ENCODE measurements around the gene PTPRA. TPM values are rescaled to one million over a fixed set of nuclear protein-coding genes. Genes with fewer than 3 reads are reported as not detected.
"Not testable (repeated sequence)": the region's sequence is repeated elsewhere in the genome, so short reads cannot be mapped to it uniquely, and the experiment has no call there.

The PTPRA gene
- total RNA-seq, 1 donor from 2014 or later, result 23.5 TPM

DNA sequence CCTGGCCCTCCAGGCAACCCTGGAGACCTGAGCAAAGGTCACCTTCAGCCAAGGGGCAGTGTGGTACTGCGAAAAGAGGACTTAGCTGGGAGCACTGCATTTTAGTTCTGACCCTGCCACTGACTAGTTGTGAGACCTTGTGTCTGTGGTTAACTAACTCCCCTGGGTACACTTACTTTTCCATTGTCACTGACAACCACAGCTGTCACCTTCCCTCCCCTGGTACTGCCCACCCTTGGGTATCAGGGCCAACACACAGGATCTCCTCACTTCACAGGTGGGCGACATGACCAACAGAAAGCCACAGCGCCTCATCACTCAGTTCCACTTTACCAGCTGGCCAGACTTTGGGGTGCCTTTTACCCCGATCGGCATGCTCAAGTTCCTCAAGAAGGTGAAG is 148.5 kb downstream of the PTPRA start:
- intact Hi-C loops (cut with micrococcal nuclease), result no loop called here
- Histone ChIP-seq H3K27me3 (ENCODE audit: low read depth) (no peaks in the 10 kb centered on the region), H3K9me3 (replicated peaks) (no peaks in the 10 kb centered on the region), H3K4me3 (no peak overlapping the region), H3K36me3 (peaks cover 69% of the 10 kb centered on the region), H3K4me1 (no peaks in the 10 kb centered on the region), H3K27ac (replicated peaks) (no peak overlapping the region)
- TF ChIP-seq, protein P1, sequence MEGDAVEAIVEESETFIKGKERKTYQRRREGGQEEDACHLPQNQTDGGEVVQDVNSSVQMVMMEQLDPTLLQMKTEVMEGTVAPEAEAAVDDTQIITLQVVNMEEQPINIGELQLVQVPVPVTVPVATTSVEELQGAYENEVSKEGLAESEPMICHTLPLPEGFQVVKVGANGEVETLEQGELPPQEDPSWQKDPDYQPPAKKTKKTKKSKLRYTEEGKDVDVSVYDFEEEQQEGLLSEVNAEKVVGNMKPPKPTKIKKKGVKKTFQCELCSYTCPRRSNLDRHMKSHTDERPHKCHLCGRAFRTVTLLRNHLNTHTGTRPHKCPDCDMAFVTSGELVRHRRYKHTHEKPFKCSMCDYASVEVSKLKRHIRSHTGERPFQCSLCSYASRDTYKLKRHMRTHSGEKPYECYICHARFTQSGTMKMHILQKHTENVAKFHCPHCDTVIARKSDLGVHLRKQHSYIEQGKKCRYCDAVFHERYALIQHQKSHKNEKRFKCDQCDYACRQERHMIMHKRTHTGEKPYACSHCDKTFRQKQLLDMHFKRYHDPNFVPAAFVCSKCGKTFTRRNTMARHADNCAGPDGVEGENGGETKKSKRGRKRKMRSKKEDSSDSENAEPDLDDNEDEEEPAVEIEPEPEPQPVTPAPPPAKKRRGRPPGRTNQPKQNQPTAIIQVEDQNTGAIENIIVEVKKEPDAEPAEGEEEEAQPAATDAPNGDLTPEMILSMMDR (IDR thresholded peaks at IDR 0.05; ENCODE audit: borderline replicate concordance), result no peak
- DNase-seq, result no peak

DNA sequence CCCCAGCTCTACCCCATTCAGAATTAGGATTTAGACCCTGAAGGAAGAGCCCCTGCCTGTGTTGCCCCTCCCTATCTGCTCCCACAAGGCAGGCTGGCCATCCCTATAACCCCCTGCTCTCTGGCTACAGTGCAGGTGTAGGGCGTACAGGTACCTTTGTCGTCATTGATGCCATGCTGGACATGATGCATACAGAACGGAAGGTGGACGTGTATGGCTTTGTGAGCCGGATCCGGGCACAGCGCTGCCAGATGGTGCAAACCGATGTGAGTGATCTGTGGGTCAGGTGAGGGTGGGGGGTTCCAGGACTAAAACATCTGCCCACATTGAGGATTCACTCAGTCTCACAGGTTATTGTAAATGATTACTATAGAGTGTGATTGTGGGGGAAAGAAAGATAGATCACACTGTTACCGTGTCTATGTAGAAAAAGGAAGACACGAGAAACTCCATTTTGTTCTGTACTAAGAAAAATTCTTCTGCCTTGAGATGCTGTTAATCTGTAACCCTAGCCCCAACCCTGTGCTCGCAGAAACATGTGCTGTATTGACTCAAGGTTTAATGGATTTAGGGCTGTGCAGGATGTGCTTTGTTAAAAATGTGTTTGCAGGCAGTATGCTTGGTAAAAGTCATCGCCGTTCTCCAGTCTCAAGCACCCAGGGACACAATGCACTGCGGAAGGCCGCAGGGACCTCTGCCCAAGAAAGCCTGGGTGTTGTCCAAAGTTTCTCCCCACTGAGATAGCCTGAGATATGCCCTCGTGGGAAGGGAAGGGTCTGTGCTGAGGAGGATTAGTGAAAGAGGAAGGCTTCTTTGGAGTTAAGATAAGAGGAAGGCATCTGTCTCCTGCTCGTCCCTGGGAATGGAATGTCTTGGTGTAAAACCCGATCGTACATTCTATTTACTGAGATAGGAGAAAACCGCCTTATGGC is 149.5 kb downstream of the PTPRA start:
- H3K4me1 ChIP-seq; intact Hi-C loops (cut with micrococcal nuclease); H3K4me3 ChIP-seq; H3K27me3 ChIP-seq (ENCODE audit: low read depth); H3K9me3 ChIP-seq (replicated peaks); H3K27ac ChIP-seq (replicated peaks); DNase-seq: not testable (repeated sequence)
- H3K36me3 ChIP-seq, result peaks cover 74% of the 10 kb centered on the region

DNA sequence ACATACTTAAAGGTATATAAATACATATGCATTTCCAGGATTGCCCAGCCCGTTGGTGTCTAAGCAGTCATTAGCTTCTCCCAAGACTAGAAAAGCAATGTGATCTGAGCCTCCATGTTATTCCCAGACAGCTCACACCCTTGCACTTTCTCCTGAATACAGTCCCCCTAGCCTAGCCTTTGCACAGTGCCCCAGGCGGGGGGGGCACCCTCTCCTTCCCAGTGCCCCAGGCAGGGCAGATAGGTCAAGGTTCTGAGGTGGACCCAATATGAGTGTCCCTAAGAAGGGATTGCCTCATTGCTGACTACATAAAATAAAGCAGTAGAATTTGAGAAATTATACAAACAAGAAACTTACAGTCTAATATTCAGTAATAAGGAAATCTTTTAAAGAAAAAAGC is 154.7 kb downstream of the PTPRA start:
- DNase-seq, result no peak
- Histone ChIP-seq H3K36me3 (peaks cover 80% of the 10 kb centered on the region), H3K27me3 (ENCODE audit: low read depth) (no peaks in the 10 kb centered on the region), H3K9me3 (replicated peaks) (no peaks in the 10 kb centered on the region), H3K27ac (replicated peaks) (no peak overlapping the region), H3K4me1 (peaks cover 9% of the 10 kb centered on the region), H3K4me3 (no peak overlapping the region)
- intact Hi-C loops (cut with micrococcal nuclease), result no loop called here
- TF ChIP-seq, protein P1 (IDR thresholded peaks at IDR 0.05; ENCODE audit: borderline replicate concordance), result no peak

DNA sequence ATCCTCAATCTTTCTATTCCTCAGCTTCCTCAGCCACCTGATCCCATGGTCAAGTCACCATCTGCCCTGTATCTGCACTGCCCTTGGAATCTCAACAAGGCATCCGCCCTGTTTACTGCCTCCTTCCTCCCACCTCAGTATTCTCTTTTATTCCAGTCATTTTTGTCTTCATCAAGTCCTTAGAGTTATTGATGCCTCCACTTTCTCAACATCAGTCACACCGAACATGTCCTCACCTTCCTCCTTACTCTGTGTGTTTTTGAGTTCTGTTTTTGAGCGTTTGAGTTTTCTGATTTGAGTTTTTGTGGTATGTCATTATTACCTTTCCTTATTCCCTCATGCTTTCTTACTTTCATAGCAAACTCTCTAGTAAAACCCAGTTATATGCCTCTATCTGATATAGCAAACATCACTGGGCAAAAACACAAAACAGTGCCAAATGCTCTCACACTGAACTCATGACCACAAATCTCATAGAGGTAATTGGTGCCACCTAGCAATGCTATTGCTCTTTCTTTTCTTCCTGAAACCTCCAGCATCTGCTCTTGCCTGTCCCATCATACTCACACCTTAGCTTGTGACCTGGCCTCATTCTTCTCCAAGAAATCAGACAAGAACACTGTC is 158.4 kb downstream of the PTPRA start:
- Histone ChIP-seq H3K9me3 (replicated peaks) (no peaks in the 10 kb centered on the region), H3K4me1 (peaks cover 11% of the 10 kb centered on the region), H3K27ac (replicated peaks) (no peak overlapping the region), H3K4me3 (no peak overlapping the region), H3K36me3 (peaks cover 64% of the 10 kb centered on the region), H3K27me3 (ENCODE audit: low read depth) (no peaks in the 10 kb centered on the region)
- no peak for DNase-seq
- intact Hi-C loops (cut with micrococcal nuclease), result no loop called here
- TF ChIP-seq, protein P1 (IDR thresholded peaks at IDR 0.05; ENCODE audit: borderline replicate concordance), result no peak

DNA sequence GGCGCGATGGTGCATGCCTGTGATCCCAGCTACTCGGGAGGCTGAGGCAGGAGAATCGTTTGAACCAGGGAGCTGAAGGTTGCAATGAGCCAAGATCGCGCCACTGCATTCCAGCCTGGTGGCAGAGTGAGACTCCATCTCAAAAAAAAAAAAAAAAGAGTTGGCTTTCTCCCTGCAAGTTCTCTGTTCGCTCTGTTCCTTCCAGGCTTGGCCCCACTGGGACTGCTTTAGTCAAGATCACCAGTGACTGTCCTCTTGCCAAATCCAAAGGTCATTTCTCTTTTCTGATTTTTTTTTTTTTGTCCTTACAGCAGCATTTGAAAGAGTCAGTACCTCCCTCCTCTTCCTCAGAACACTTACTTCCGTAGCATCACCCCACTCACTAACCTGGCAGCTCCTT is 159.3 kb downstream of the PTPRA start:
- Histone ChIP-seq H3K9me3 (replicated peaks) (no peaks in the 10 kb centered on the region), H3K4me1 (peaks cover 11% of the 10 kb centered on the region), H3K4me3 (no peak overlapping the region), H3K36me3 (peaks cover 64% of the 10 kb centered on the region), H3K27ac (replicated peaks) (peak overlapping the region; percentile 52), H3K27me3 (ENCODE audit: low read depth) (no peaks in the 10 kb centered on the region)
- no peak for DNase-seq
- intact Hi-C loops (cut with micrococcal nuclease), result no loop called here
- TF ChIP-seq, protein P1 (IDR thresholded peaks at IDR 0.05; ENCODE audit: borderline replicate concordance), result no peak

DNA sequence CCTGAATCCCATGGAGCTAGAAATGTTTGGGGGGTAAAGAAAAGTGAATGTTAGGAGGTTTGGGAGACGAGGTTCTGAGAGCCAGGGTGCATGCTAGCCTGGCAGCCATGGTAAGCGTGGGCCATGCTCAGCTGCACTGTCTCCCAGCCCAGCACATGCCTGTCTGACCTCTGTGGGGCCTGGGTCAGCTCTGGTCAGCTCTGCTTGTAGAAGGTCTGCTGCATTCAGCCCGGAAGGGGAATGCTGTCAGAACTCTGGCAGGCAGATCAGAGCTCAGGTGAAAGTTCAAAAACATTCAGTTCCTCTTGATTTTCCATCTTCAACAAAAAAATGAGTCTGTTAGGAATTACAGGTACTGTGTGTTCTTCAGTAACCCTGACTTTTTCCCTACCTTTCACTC is 164.4 kb downstream of the PTPRA start:
- Histone ChIP-seq H3K4me1 (peaks cover 17% of the 10 kb centered on the region), H3K36me3 (peaks cover 58% of the 10 kb centered on the region), H3K9me3 (replicated peaks) (no peaks in the 10 kb centered on the region), H3K27ac (replicated peaks) (no peak overlapping the region), H3K27me3 (ENCODE audit: low read depth) (no peaks in the 10 kb centered on the region), H3K4me3 (no peak overlapping the region)
- intact Hi-C loops (cut with micrococcal nuclease), result no loop called here
- DNase-seq, result no peak
- TF ChIP-seq, protein P1 (IDR thresholded peaks at IDR 0.05; ENCODE audit: borderline replicate concordance), result no peak
